Left renal pelvis (tissue), 4 donors: ENCODE measurements around the gene TSPAN3. TPM values are rescaled to one million over a fixed set of nuclear protein-coding genes. Genes with fewer than 3 reads are reported as not detected.

Experiments
- DNase-seq, 4 donors: peaks; one replicate each; pipeline ENCODE4 v3.0.0-alpha.2; 2013; ENCODE audit warnings: low read depth in 4 of 4, low spot score in 3 of 4
- polyA plus RNA-seq, 4 donors: library from polyadenylated mRNA; unstranded; fragments of 120-200 nt; gene quantifications; one replicate each; pipeline ENCODE4 v1.2.1, GENCODE V29; 2013; ENCODE audit not compliant: insufficient read length in 4 of 4

Gene TSPAN3
- polyA plus RNA-seq, 4 donors: 394 to 522 (median 451) TPM

- no peak for DNase-seq
Observed at GRCh38 chr15:76993114-76993725, 77.7 kb downstream of the TSPAN3 start.

GRCh38 chr15:76991741-76992645 lies 78.9 kb downstream of the TSPAN3 start:
- DNase-seq: no peak

Other genes starting within 250 kb of the TSPAN3 start
- 10 to 100 TPM; 21.6 to 29.0 (median 26.0) TPM for gene SCAPER, start 165.8 kb downstream of the TSPAN3 start, polyA plus RNA-seq
- 100 to 1,000 TPM; 181 to 296 (median 210) TPM for gene RCN2, start 139.4 kb downstream of the TSPAN3 start, polyA plus RNA-seq
- gene PSTPIP1, start 76.0 kb downstream of the TSPAN3 start, polyA plus RNA-seq: 1 to 10 TPM in 3 of 4 donors, under 1 TPM in 1; 0.73 to 2.2 (median 1.3) TPM